Stimulated activated CD4-positive, alpha-beta T cell treated with anti-CD3 and anti-CD28 coated beads, Interleukin-15, amount 100 ng/mL, for 24 hours (primary cell): ENCODE results near the gene PRSS57.
A peak's percentile ranks its signal among the peaks of the same experiment; 100 is the strongest.
"Not testable (repeated sequence)": the region's sequence is repeated elsewhere in the genome, so short reads cannot be mapped to it uniquely, and the experiment has no call there.

ENCODE experiments used
- DNase-seq: peaks from one replicate; pipeline ENCODE4 v3.0.0-alpha.2; 2020

Gene PRSS57

GRCh38 chr19:695352-695949 is at the start of gene PRSS57:
Gene PRSS57, minus strand, starts transcription at chr19:695452. Its CDS starts 22 bp downstream, at chr19:695430.
- DNase-seq = no peak

- no peak for DNase-seq
Observed at GRCh38 chr19:743168-743687, 48.0 kb upstream of the PRSS57 start.

GRCh38 chr19:742540-743075 is 47.4 kb upstream of the PRSS57 start:
- no peak for DNase-seq

GRCh38 chr19:741506-742131 is 46.4 kb upstream of the PRSS57 start:
- DNase-seq = peak; percentile 31

GRCh38 chr19:740816-741505 is 45.7 kb upstream of the PRSS57 start:
- DNase-seq = not testable (repeated sequence)

GRCh38 chr19:739998-740715 is 44.9 kb upstream of the PRSS57 start:
- no peak for DNase-seq

- no peak for DNase-seq
Observed at GRCh38 chr19:738509-739128, 43.4 kb upstream of the PRSS57 start.

- DNase-seq = peak; percentile 68
Observed at GRCh38 chr19:737591-738093, 42.4 kb upstream of the PRSS57 start.

- no peak for DNase-seq
Observed at GRCh38 chr19:736125-736524, 40.9 kb upstream of the PRSS57 start.

GRCh38 chr19:734716-735115 is 39.5 kb upstream of the PRSS57 start:
- DNase-seq = no peak

- DNase-seq = no peak
Observed at GRCh38 chr19:732148-733069, 37.2 kb upstream of the PRSS57 start.

- no peak for DNase-seq
Observed at GRCh38 chr19:731000-731399, 35.7 kb upstream of the PRSS57 start.

- no peak for DNase-seq
Observed at GRCh38 chr19:729965-730668, 34.9 kb upstream of the PRSS57 start.

- DNase-seq = not testable (repeated sequence)
Observed at GRCh38 chr19:729564-729963, 34.3 kb upstream of the PRSS57 start.

GRCh38 chr19:728011-728410 is 32.8 kb upstream of the PRSS57 start:
- no peak for DNase-seq

- no peak for DNase-seq
Observed at GRCh38 chr19:726993-727956, 32.0 kb upstream of the PRSS57 start.

GRCh38 chr19:725461-726089 is 30.3 kb upstream of the PRSS57 start:
- DNase-seq = no peak

GRCh38 chr19:723714-724113 is 28.5 kb upstream of the PRSS57 start:
- no peak for DNase-seq

- no peak for DNase-seq
Observed at GRCh38 chr19:723247-723646, 28.0 kb upstream of the PRSS57 start.
